Measurements from ENCODE around the gene SLC20A1. TPM values are rescaled to one million over a fixed set of nuclear protein-coding genes. Genes with fewer than 3 reads are reported as not detected.

Gene SLC20A1
- total RNA-seq, 1 experiment from 2014 or later = 154 TPM

DNA sequence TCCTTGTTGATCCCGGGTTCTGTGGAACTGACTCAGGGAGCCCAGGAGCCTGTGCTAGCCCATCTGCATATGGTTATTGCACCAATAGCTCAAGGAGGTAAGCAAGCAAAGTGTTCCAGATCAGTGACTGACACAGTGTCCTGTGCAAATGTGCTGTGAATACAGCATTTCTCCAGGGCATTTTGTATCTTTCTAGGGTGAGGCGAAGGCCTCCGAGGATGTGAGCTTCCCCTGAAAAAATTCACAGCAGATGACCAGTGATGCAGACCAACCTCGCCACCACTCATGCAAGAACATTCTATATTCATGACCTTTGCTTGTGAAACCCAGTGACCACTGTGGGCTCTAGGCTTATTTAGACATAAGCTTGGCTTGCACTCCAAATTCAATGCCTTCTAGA is 59.8 kb downstream of the SLC20A1 start:
- Histone ChIP-seq H3K79me2 (ENCODE audit: insufficient read depth, low read length) (no peaks in the 10 kb centered on the region), H3K36me3 (ENCODE audit: control insufficient read depth in 1 of 2, insufficient read depth in 2 of 2, low read length in 2 of 2) (no peaks in the 10 kb centered on the region), H3K4me1 (ENCODE audit: control insufficient read depth in 1 of 2, insufficient read depth in 2 of 2, low read length in 2 of 2) (no peaks in the 10 kb centered on the region), H3K4me2 (ENCODE audit: low read length) (no peak overlapping the region), H3K27me3 (ENCODE audit: insufficient read depth, low read length) (no peaks in the 10 kb centered on the region), H4K20me1 (ENCODE audit: insufficient read depth) (no peaks in the 10 kb centered on the region), H2AFZ (ENCODE audit: low read depth, low read length, poor library complexity, severe bottlenecking) (no peak overlapping the region), H3K27ac (ENCODE audit: low read depth, low read length) (no peak overlapping the region), H3K4me3 (replicated peaks in 1 of 2; ENCODE audit: low read depth in 1 of 2, low read length in 2 of 2) (no peak overlapping the region), H3K9me2 (ENCODE audit: insufficient read depth) (no peaks in the 10 kb centered on the region), H3K9ac (ENCODE audit: low read length) (no peak overlapping the region), H3K9me3 (ENCODE audit: control insufficient read depth in 1 of 2, insufficient read depth in 1 of 2, low read depth in 1 of 2, low read length in 2 of 2) (no peaks in the 10 kb centered on the region)
- ChIA-PET CTCF (interaction anchor here (0.9 kb wide), 1 partner anchor 20 kb away, joined by 4 read pairs; no protein-coding TSS in a partner anchor), POLR2A (no interaction called here), RAD21 (ENCODE audit: low non-redundant PET in 1 of 2, low total read pairs in 2 of 2, uncharacterized antibody in 2 of 2, unreplicated experiment in 2 of 2) (no interaction called here)
- intact Hi-C loops (cut with micrococcal nuclease) = no loop called here
- BruUV-seq (replicated peaks) = no TSS peak
- TF ChIP-seq SIN3A (IDR thresholded peaks at IDR 0.05; ENCODE audit: low read depth) (no peak), REST (IDR thresholded peaks at IDR 0.05; ENCODE audit: low read depth) (no peak), CEBPB (IDR thresholded peaks at IDR 0.05; ENCODE audit: low read depth) (no peak), FOSL1 (IDR thresholded peaks at IDR 0.05; ENCODE audit: low read depth) (no peak), POLR2A (IDR thresholded peaks at IDR 0.05; ENCODE audit: borderline replicate concordance, extremely low read depth, insufficient read depth, insufficient read length) (no peak), POLR2AphosphoS5 (IDR thresholded peaks at IDR 0.05; ENCODE audit: low read depth, low read length) (no peak), ELF1 (IDR thresholded peaks at IDR 0.05; ENCODE audit: borderline replicate concordance, low read depth) (no peak), EZH2 (IDR thresholded peaks at IDR 0.05) (no peak), ZNF274 (IDR thresholded peaks at IDR 0.05; ENCODE audit: low read depth, low read length) (no peak), SP1 (IDR thresholded peaks at IDR 0.05; ENCODE audit: low read depth) (no peak), SRF (IDR thresholded peaks at IDR 0.05; ENCODE audit: low read depth) (no peak)
- DNase-seq (ENCODE audit: low read depth, low spot score) (no peak), ATAC-seq (no peak)
